ENCODE data around the gene ICOSLG.
"Not testable (repeated sequence)": the region's sequence is repeated elsewhere in the genome, so short reads cannot be mapped to it uniquely, and the experiment has no call there.

DNA sequence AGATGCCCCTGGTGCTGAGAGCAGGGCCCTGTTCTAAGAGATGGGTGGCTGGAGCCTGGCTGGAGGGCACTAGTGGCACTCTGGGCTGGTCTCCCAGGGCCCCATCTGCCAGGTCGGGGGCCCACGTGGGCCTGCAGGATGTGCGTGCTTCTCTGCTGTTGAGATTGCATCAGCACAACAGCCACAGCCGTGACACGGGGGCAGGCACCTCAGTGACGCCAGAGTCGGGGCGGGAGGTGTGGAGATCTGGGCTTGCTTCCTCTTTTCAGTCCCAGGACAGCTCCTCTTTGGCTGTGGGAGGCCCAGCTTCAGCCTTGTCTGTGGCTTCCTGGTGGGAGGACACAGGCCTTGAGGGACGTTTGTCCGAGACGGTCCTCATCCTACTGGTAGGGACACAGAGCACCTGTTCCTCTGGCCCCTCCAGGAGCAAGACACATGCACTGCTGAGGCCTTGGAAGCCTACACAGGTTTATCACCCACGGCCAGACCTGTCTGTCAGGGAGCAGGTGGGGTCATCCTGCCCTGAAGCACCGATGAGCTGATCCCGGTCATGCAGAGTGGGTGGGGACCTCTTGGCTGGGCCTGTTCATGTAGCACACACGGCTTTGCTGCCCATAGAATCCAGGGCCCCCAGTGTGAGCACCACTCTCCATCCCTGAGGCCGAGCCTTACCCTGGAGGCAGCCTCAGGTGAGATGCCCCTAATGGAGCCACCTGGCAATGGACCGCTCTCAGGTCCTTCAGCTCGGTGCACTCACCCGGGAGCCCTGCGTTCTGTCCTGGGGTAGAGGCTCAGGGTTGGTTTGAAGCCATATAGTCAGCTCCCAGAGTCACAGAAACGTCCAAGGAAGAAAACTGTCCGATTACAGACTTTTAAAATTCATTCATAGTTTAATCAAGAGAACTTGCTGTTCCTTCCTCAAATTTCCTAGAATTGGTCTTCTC lies 44.3 kb downstream of the ICOSLG start:
- TF ChIP-seq, protein P1, sequence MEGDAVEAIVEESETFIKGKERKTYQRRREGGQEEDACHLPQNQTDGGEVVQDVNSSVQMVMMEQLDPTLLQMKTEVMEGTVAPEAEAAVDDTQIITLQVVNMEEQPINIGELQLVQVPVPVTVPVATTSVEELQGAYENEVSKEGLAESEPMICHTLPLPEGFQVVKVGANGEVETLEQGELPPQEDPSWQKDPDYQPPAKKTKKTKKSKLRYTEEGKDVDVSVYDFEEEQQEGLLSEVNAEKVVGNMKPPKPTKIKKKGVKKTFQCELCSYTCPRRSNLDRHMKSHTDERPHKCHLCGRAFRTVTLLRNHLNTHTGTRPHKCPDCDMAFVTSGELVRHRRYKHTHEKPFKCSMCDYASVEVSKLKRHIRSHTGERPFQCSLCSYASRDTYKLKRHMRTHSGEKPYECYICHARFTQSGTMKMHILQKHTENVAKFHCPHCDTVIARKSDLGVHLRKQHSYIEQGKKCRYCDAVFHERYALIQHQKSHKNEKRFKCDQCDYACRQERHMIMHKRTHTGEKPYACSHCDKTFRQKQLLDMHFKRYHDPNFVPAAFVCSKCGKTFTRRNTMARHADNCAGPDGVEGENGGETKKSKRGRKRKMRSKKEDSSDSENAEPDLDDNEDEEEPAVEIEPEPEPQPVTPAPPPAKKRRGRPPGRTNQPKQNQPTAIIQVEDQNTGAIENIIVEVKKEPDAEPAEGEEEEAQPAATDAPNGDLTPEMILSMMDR (conservative IDR thresholded peaks at IDR 0.05; ENCODE audit: low read depth in 2 of 2): not testable (repeated sequence)
- not testable (repeated sequence) for TF ChIP-seq POLR2AphosphoS5 (IDR thresholded peaks at IDR 0.05; ENCODE audit: low read depth)
- TF ChIP-seq, protein P2, sequence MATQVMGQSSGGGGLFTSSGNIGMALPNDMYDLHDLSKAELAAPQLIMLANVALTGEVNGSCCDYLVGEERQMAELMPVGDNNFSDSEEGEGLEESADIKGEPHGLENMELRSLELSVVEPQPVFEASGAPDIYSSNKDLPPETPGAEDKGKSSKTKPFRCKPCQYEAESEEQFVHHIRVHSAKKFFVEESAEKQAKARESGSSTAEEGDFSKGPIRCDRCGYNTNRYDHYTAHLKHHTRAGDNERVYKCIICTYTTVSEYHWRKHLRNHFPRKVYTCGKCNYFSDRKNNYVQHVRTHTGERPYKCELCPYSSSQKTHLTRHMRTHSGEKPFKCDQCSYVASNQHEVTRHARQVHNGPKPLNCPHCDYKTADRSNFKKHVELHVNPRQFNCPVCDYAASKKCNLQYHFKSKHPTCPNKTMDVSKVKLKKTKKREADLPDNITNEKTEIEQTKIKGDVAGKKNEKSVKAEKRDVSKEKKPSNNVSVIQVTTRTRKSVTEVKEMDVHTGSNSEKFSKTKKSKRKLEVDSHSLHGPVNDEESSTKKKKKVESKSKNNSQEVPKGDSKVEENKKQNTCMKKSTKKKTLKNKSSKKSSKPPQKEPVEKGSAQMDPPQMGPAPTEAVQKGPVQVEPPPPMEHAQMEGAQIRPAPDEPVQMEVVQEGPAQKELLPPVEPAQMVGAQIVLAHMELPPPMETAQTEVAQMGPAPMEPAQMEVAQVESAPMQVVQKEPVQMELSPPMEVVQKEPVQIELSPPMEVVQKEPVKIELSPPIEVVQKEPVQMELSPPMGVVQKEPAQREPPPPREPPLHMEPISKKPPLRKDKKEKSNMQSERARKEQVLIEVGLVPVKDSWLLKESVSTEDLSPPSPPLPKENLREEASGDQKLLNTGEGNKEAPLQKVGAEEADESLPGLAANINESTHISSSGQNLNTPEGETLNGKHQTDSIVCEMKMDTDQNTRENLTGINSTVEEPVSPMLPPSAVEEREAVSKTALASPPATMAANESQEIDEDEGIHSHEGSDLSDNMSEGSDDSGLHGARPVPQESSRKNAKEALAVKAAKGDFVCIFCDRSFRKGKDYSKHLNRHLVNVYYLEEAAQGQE (IDR thresholded peaks at IDR 0.05; ENCODE audit: unreplicated experiment): not testable (repeated sequence)

Data from GM23338 (cell line).